Stimulated activated CD8-positive, alpha-beta memory T cell treated with anti-CD3 and anti-CD28 coated beads, Interleukin-4, amount 100 ng/mL, for 1 hour (primary cell): ENCODE measurements around the gene SRPK2.
"Not testable (repeated sequence)": the region's sequence is repeated elsewhere in the genome, so short reads cannot be mapped to it uniquely, and the experiment has no call there.

Experiments used
- DNase-seq, 2 donors: peaks; one replicate each; pipeline ENCODE4 v3.0.0-alpha.2; 2020; ENCODE audit warnings: low read depth in 2 of 2, low spot score in 1 of 2

Gene SRPK2

DNA sequence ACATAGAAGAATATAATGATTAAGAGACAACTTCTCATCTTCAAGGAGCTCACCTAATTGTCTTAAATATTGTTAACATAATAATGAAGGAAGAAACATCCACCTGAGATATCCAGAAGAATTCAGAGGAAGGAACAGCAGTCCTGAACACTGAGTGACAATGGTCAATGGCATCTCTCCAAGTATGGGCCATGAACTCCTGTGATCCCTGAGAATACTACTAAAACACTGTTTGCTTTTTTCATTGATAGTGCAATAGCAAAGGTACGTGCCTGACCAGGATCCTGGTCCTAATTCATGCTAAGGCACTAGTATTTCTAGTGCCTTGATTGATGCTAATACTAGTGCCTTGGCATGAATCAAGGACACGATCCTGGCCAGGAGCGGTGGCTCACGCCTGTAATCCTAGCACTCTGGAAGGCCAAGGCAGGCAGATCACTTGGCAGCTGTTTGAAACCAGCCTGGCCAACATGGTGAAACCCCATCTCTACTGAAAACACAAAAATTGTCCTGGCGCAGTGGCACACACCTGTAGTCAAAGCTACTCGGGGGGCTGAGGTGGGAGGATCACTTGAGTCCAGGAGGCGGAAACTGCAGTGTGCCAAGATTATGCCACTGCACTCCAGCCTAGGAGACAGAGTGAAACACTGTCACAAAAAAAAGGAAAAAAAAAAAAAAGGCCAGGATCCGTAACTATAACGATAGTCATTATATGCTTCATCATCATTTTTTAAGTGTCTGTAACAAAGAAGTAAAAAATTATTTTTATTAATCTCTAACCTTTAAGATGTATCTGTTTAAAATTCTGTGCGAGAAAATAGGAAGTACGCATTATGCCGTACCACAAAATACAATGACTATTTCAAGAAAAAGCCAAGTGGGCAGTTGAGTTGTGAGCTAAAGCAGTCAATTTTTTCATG lies 49.1 kb downstream of the SRPK2 start:
- DNase-seq: no peak

DNA sequence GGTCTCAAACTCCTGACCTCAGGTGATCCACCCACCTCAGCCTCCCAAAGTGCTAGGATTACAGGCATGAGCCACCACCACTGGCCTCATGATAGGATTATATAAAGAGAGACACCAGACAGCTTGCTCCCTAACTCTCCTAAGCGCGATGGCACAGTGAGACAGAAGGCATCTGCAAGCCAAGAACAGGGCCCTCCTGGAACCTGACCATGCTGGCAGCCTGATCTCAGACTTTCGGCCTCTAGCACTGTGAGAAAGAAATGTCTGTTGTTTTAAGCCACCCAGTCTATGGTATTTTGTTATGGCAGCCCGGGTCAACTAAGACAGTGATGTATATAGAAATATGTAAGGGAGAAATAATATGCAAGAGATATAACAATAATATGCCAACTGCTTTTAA lies 51.2 kb downstream of the SRPK2 start:
- DNase-seq: no peak

DNA sequence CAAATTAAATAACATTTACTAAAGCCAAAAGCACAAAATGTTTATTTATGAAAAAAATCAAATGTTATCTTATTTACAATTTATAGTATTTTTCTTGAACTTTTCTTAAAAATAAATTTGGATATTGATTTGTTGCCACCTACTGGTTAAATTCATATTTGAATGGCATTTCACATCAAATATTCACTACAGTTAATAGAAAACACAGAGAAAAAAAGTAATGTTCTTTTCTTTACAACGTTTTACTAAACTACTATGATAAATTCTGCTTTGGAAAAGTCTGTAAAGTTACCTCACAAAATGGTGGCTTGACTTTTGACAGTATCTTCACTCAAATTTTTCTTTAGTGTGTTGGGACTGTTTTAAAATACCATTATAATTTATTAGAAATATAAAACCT lies 52.7 kb downstream of the SRPK2 start:
- DNase-seq: no peak

DNA sequence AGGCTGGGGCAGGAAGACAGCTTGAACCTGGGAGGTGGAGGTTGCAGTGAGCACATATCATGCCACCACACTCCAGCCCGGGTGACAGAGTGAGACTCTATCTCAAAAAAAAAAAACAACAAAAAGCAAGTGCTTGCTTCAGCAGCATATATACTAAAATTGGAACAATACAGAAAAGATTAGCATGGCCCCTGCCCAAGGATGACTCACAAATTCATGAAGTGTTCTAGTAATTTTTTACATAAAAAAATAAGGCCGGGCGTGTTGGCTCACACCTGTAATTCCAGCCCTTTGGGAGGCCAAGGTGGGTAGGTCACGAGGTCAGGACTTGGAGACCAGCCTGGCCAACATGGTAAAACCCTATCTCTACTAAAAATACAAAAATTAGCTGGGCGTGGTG lies 56.1 kb downstream of the SRPK2 start:
- not testable (repeated sequence) for DNase-seq

DNA sequence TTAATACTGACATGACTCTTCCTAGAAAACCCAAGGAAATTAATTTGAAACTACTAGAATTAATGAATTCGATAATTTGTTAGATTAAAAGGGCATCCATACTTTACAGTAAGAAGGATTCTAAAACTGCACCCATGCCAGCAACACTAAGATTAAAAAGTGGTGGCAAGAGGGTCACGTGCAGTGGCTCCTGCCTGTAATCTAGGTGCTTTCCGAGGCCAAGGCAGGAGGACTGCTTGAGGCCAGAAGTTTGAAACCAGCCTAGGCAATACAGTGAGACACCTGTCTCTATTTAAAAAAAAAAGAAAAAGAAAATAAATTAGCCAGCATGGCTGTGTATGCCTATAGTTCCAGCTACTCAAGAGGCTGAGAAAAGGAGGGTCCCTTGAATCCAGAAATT lies 58.2 kb downstream of the SRPK2 start:
- no peak for DNase-seq

- DNase-seq: no peak
Observed at GRCh38 chr7:105327201-105327600, 61.5 kb downstream of the SRPK2 start.

DNA sequence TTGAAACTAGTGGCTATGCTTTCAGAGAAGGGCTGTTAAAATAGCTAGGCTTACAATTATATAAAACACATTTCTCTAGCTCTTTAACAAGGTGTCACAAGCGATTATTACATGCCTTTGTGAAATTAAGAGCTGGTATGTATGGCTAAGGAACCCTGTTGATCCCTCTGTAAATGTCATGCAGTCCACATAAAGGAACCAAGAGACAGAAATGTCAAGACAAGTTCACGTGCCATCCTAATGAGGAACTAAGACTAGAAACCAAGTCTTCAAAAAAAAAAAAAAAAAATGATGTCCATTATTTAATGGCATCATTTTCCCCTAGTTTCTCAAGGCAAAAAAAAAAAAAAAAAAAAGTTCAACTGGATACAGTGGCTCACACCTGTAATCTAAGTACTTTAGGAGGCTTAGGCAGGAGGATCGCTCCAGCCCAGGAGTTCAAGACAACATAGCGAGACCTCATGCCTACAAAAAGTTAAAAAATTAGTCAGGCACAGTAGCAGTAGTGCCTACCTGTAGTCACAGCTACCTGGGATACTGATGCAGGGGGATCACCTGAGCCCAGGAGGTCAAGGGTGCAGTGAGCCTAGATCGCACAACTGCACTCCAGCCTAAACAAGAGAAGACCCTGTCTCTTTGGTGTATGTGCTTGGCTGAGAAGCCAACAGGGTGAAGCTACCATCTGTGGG lies 63.4 kb downstream of the SRPK2 start:
- DNase-seq: no peak

DNA sequence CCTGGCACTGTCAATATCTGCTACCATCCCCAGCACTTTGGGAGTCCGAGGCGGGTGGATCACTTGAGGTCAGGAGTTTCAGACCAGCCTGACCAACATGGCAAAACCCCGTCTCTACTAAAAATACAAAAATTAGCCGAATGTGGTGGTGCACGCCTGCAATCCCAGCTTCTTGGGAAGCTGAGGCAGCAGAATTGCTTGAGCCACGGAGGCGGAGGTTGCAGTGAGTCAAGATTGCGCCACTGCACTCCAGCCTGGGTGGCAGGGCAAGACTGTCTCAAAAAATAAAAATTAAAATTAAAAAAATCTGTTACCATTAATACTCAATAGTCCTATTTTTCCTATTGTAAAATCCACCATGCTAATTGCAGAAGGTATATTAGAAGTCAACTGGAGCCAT lies 64.1 kb downstream of the SRPK2 start:
- DNase-seq: not testable (repeated sequence)

GRCh38 chr7:105323366-105323765 lies 65.4 kb downstream of the SRPK2 start:
- no peak for DNase-seq

- no peak for DNase-seq
Observed at GRCh38 chr7:105322655-105323277, 66.0 kb downstream of the SRPK2 start.

DNA sequence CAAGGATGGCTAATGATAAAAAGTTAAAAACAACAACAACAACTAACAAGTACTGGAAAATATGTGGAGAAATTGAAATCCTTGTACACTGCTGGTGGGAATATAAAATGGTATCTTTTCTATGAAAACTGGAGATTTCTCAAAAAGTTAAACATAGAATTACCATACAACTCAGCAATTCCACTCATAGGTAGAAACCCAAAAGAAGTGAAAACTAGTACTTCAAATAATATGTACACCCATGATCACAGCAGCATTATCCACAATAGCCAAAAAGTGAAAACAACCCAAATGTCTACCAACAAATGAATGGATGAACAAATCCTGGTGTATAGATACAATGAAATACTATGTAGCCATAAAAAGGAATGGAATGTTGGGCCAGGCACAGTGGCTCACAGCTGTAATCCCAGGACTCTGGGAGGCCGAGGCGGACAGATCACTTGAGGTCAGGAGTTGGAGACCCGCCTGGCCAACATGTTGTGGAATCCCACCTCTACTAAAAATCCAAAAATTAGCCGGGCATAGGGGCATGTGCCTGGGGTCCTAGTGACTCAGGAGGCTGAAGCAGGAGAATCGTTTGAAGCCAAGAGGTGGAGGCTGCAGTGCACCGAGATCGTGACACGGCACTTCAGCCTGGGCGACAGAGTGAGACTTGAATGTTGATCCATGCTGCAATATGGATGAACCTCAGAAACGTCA lies 66.8 kb downstream of the SRPK2 start:
- DNase-seq: no peak

GRCh38 chr7:105320896-105321295 lies 67.8 kb downstream of the SRPK2 start:
- no peak for DNase-seq

DNA sequence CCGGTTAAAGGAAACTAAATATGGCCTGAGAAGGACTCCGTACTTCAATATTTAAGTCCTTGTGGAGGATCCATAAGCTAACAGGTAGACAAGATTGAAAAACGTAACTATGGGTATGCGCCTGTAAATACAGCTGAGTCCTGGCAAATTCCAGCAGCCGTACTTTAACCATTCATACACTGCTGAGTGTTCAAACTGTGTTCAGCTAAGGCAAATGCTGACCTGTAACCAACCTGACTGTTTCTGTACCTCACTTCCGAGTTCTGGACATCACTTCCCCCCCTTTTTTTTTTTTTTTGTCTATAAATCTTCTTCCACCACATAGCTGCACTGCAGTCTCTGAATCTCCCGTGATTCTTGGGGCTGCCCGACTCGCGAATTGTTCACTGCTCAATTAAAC lies 69.1 kb downstream of the SRPK2 start:
- no peak for DNase-seq

DNA sequence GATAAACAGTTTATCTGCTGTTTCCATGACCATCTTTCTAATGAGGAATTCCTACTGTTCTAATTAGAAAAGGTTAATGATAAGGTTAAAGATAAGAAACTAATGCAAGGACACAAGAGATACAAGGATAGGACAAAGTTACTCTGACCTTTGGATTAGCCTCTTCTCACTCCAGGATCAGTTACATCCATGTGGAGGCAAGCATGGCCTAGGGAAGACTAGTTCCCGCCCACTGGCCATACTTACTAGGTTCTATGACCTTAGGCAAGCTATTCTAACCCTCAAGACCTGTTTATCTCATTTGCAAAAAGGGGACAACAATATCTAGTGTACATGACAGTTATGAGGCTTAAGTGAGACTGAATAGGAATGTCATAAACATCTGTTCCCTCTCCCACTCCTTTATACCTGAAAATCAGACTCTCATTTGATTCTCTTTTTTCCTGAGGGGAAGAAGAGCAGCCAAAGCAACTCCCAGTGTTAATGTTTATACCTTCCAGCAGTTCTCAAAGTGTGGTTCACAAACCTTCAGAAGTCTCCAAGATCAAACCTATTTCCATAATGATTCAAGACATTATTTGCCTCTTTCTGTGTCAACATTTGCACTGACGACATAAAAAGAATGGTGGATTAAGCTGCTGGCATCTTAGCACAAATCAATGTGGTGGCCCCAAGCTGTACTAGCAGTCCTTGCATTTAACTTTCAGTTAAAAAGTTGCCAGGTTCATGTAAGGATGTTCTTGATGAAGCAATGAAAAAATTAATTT lies 72.0 kb downstream of the SRPK2 start:
- no peak for DNase-seq

- no peak for DNase-seq
Observed at GRCh38 chr7:105315357-105315756, 73.4 kb downstream of the SRPK2 start.

GRCh38 chr7:105309235-105310169 lies 79.2 kb downstream of the SRPK2 start:
- no peak for DNase-seq

DNA sequence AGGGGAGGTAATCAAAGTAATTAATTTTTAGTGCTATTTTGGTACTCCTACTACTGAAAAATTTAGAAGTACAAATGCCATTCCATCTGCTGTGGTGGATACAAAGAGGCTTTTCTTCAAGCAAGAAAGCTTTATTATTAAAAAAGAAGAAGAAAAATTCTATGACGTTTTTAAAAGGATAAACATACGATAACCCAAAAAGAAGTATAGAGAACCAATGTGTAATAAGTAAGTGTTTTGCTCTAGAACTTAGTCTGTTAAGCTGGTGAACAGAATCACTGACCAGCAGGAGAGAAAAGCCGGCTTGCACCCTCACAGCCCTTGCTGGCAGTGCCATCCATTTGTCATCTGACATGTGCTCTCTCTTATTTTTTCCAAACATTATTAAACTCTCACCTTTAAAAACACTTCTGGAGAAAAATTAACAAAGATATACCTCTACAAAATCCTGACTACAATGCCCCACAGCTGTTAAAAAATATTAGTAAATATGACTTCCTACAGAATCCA lies 81.5 kb downstream of the SRPK2 start:
- DNase-seq: no peak

- no peak for DNase-seq
Observed at GRCh38 chr7:105306298-105306748, 82.4 kb downstream of the SRPK2 start.

DNA sequence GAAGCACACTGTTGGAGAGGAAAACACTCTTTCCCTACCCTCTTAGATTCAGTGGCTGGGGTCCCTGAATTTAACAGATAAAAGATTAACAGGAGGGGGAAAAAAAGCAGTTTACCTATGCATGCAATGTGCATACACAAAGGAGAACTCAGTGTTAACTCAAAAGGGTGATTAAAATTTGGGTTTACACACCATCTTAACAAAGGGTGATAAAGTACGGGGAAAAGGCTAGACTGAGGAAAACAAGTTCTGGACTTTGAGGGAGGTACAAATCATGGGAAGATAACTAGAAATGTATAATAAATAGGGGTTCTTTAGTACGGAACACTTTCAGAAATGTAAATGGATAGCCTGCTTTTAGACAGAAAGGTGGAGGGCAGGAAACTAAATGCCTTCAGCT lies 83.1 kb downstream of the SRPK2 start:
- DNase-seq: no peak
